Tibial nerve (tissue), 3 donors: Measurements from ENCODE around the gene ATP7B.

Experiments used
- CTCF ChIP-seq, 5 experiments: fragments of 200-600 bp in 3 of 5; fragments of 450-650 bp in 2 of 5; sonication (generic) in 3 of 5; IDR thresholded peaks; one replicate each; pipeline ENCODE4 v1.5.1; 2016 to 2019; ENCODE audit warnings: antibody characterized with exemption in 5 of 5, mild to moderate bottlenecking in 3 of 5, moderate library complexity in 2 of 5
- POLR2A ChIP-seq, 2 donors: fragments of 450-650 bp; IDR thresholded peaks; one replicate each; pipeline ENCODE4 v1.6.1; 2017; ENCODE audit warnings: antibody characterized with exemption in 2 of 2, mild to moderate bottlenecking in 2 of 2, moderate library complexity in 2 of 2

GRCh38 chr13:51967482-51968446, 43.5 kb downstream of the ATP7B start:
- TF ChIP-seq CTCF (IDR thresholded peaks at IDR 0.05) (no peak), POLR2A (IDR thresholded peaks at IDR 0.05) (no peak)
